ENCODE results near the gene ZNF267.
"Not testable (repeated sequence)": the region's sequence is repeated elsewhere in the genome, so short reads cannot be mapped to it uniquely, and the experiment has no call there.

Gene ZNF267

GRCh38 chr16:31920373-31920772, 46.8 kb downstream of the ZNF267 start:
- peaks cover 14% of the 10 kb centered on the region for H3K36me3 ChIP-seq (ENCODE audit: control insufficient read depth, insufficient read depth, low read length)

GRCh38 chr16:31951806-31952205, 78.2 kb downstream of the ZNF267 start:
- H3K4me3 ChIP-seq (ENCODE audit: low read depth, low read length); H3K9ac ChIP-seq (ENCODE audit: low read depth, low read length); H3K27ac ChIP-seq (ENCODE audit: low read depth, low read length); H3K27me3 ChIP-seq (ENCODE audit: control insufficient read depth, insufficient read depth, low read length); H3K36me3 ChIP-seq (ENCODE audit: control insufficient read depth, insufficient read depth, low read length); H3K4me1 ChIP-seq (ENCODE audit: control insufficient read depth, insufficient read depth, low read length): not testable (repeated sequence)
- peaks cover 24% of the 10 kb centered on the region for H3K9me3 ChIP-seq (ENCODE audit: control insufficient read depth, insufficient read depth, low read length)

More at GRCh38 chr16:31920373-31920772, 46.8 kb downstream of the ZNF267 start:
- Histone ChIP-seq H3K4me3 (ENCODE audit: low read depth, low read length) (no peak overlapping the region), H3K4me1 (ENCODE audit: control insufficient read depth, insufficient read depth, low read length) (no peaks in the 10 kb centered on the region), H3K27me3 (ENCODE audit: control insufficient read depth, insufficient read depth, low read length) (no peaks in the 10 kb centered on the region), H3K9ac (ENCODE audit: low read depth, low read length) (no peak overlapping the region), H3K9me3 (ENCODE audit: control insufficient read depth, insufficient read depth, low read length) (peaks cover 81% of the 10 kb centered on the region), H3K27ac (ENCODE audit: low read depth, low read length) (no peak overlapping the region)

DNA sequence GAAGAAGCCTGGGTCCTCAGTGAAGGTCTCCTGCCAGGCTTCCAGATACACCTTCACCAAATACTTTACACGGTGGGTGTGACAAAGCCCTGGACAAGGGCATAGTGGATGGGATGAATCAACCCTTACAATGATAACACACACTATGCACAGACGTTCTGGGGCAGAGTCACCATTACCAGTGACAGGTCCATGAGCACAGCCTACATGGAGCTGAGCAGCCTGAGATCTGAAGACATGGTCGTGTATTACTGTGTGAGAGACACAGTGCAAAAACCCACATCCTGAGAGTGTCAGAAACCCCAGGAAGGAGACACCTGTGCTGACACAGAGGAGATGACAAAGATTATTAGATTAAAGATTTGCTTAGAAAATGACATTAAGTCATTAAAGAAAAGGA, 78.6 kb downstream of the ZNF267 start:
- H3K27ac ChIP-seq (ENCODE audit: low read depth, low read length); H3K4me1 ChIP-seq (ENCODE audit: control insufficient read depth, insufficient read depth, low read length); H3K36me3 ChIP-seq (ENCODE audit: control insufficient read depth, insufficient read depth, low read length); H3K27me3 ChIP-seq (ENCODE audit: control insufficient read depth, insufficient read depth, low read length); H3K9ac ChIP-seq (ENCODE audit: low read depth, low read length); H3K4me3 ChIP-seq (ENCODE audit: low read depth, low read length): not testable (repeated sequence)
- peaks cover 20% of the 10 kb centered on the region for H3K9me3 ChIP-seq (ENCODE audit: control insufficient read depth, insufficient read depth, low read length)

- not testable (repeated sequence) for H3K36me3 ChIP-seq (ENCODE audit: control insufficient read depth, insufficient read depth, low read length)
Measured at GRCh38 chr16:31956221-31956620, 82.6 kb downstream of the ZNF267 start.

GRCh38 chr16:31960186-31960910, 86.7 kb downstream of the ZNF267 start:
- not testable (repeated sequence) for H3K36me3 ChIP-seq (ENCODE audit: control insufficient read depth, insufficient read depth, low read length); H3K4me1 ChIP-seq (ENCODE audit: control insufficient read depth, insufficient read depth, low read length); H3K9ac ChIP-seq (ENCODE audit: low read depth, low read length); H3K4me3 ChIP-seq (ENCODE audit: low read depth, low read length); H3K27ac ChIP-seq (ENCODE audit: low read depth, low read length); H3K27me3 ChIP-seq (ENCODE audit: control insufficient read depth, insufficient read depth, low read length)
- H3K9me3 ChIP-seq (ENCODE audit: control insufficient read depth, insufficient read depth, low read length): peaks cover 11% of the 10 kb centered on the region

More at GRCh38 chr16:31956221-31956620, 82.6 kb downstream of the ZNF267 start:
- H3K9ac ChIP-seq (ENCODE audit: low read depth, low read length); H3K27me3 ChIP-seq (ENCODE audit: control insufficient read depth, insufficient read depth, low read length); H3K4me3 ChIP-seq (ENCODE audit: low read depth, low read length); H3K27ac ChIP-seq (ENCODE audit: low read depth, low read length); H3K4me1 ChIP-seq (ENCODE audit: control insufficient read depth, insufficient read depth, low read length): not testable (repeated sequence)
- H3K9me3 ChIP-seq (ENCODE audit: control insufficient read depth, insufficient read depth, low read length): peaks cover 11% of the 10 kb centered on the region
